Measurements from ENCODE around the gene COL13A1.

COL13A1 gene

GRCh38 chr10:69883310-69884023 lies 81.8 kb downstream of the COL13A1 start:
- peak; percentile 23 for DNase-seq (ENCODE audit: extremely low spot score)
- POLR2A ChIA-PET = no interaction called here
- CTCF ChIA-PET = interaction anchor here (1.0 to 1.6 kb wide), 2 partner anchors 12 to 31 kb away, joined by 3 to 10 read pairs; no protein-coding TSS in a partner anchor
- no peak for TF ChIP-seq FOXK2 (IDR thresholded peaks at IDR 0.05)
- TF ChIP-seq FOXM1 (IDR thresholded peaks at IDR 0.05; ENCODE audit: borderline replicate concordance) = no peak
- TF ChIP-seq HDGF (IDR thresholded peaks at IDR 0.05; ENCODE audit: borderline replicate concordance) = no peak
- TF ChIP-seq BHLHE40 (IDR thresholded peaks at IDR 0.05; ENCODE audit: borderline replicate concordance) = no peak
- no peak for TF ChIP-seq L3MBTL2 (conservative IDR thresholded peaks at IDR 0.05)
- TF ChIP-seq NFRKB (IDR thresholded peaks at IDR 0.05) = no peak

GRCh38 chr10:69884024-69884367 lies 82.3 kb downstream of the COL13A1 start:
- no peak for TF ChIP-seq SUZ12 (IDR thresholded peaks at IDR 0.05)
- no peak for TF ChIP-seq L3MBTL2 (conservative IDR thresholded peaks at IDR 0.05)
- no peak for TF ChIP-seq ELF4 (IDR thresholded peaks at IDR 0.05)
- TF ChIP-seq FOXK2 (IDR thresholded peaks at IDR 0.05) = no peak
- TF ChIP-seq FOXM1 (IDR thresholded peaks at IDR 0.05; ENCODE audit: borderline replicate concordance) = no peak
- TF ChIP-seq CTBP1 (IDR thresholded peaks at IDR 0.05; ENCODE audit: borderline replicate concordance) = no peak
- TF ChIP-seq ARNT (IDR thresholded peaks at IDR 0.05) = no peak
- no peak for TF ChIP-seq LEF1 (IDR thresholded peaks at IDR 0.05; ENCODE audit: borderline replicate concordance)
- TF ChIP-seq FOXA1 (IDR thresholded peaks at IDR 0.05) = no peak
- ChIA-PET POLR2A (no interaction called here), CTCF (interaction anchor here (1.0 to 1.6 kb wide), 2 partner anchors 31 to 75 kb away, joined by 3 to 10 read pairs; no protein-coding TSS in a partner anchor)
- DNase-seq (ENCODE audit: extremely low spot score) = no peak

- DNase-seq (ENCODE audit: extremely low spot score) = no peak
- ChIA-PET CTCF (interaction anchor here (0.6 to 1.0 kb wide), 2 partner anchors 12 to 74 kb away, joined by 3 read pairs; no protein-coding TSS in a partner anchor), POLR2A (no interaction called here)
- TF ChIP-seq L3MBTL2 (conservative IDR thresholded peaks at IDR 0.05) (no peak), ARNT (IDR thresholded peaks at IDR 0.05) (no peak), ZNF384 (IDR thresholded peaks at IDR 0.05) (no peak), FOXA1 (IDR thresholded peaks at IDR 0.05) (no peak), TARDBP (IDR thresholded peaks at IDR 0.05) (no peak), NFRKB (IDR thresholded peaks at IDR 0.05) (no peak), SP1 (IDR thresholded peaks at IDR 0.05) (no peak), FOXK2 (IDR thresholded peaks at IDR 0.05) (no peak), CTBP1 (IDR thresholded peaks at IDR 0.05; ENCODE audit: borderline replicate concordance) (no peak), LEF1 (IDR thresholded peaks at IDR 0.05; ENCODE audit: borderline replicate concordance) (no peak), SUZ12 (IDR thresholded peaks at IDR 0.05) (no peak), PKNOX1 (IDR thresholded peaks at IDR 0.05) (no peak), FOXM1 (IDR thresholded peaks at IDR 0.05; ENCODE audit: borderline replicate concordance) (no peak), ELF4 (IDR thresholded peaks at IDR 0.05) (no peak), HDGF (IDR thresholded peaks at IDR 0.05; ENCODE audit: borderline replicate concordance) (no peak)
These were observed 83.0 kb downstream of the COL13A1 start for GRCh38 chr10:69884686-69885085.

GRCh38 chr10:69885379-69886013 lies 83.8 kb downstream of the COL13A1 start:
- DNase-seq (ENCODE audit: extremely low spot score) = peak; percentile 59
- CTCF ChIA-PET = no interaction called here
- TF ChIP-seq L3MBTL2 (conservative IDR thresholded peaks at IDR 0.05) (no peak), PKNOX1 (IDR thresholded peaks at IDR 0.05) (no peak), ELF4 (IDR thresholded peaks at IDR 0.05) (no peak), ARNT (IDR thresholded peaks at IDR 0.05) (no peak)
- POLR2A ChIA-PET = interaction anchor here (1.2 kb wide), 1 partner anchor 12 kb away, joined by 3 read pairs; no protein-coding TSS in a partner anchor

- ChIA-PET CTCF (interaction anchor here (0.7 kb wide), 1 partner anchor 11 kb away, joined by 3 read pairs; no protein-coding TSS in a partner anchor), POLR2A (no interaction called here)
- TF ChIP-seq SP1 (IDR thresholded peaks at IDR 0.05) (no peak), HDGF (IDR thresholded peaks at IDR 0.05; ENCODE audit: borderline replicate concordance) (no peak), FOXM1 (IDR thresholded peaks at IDR 0.05; ENCODE audit: borderline replicate concordance) (no peak), FOXK2 (IDR thresholded peaks at IDR 0.05) (no peak), ELF4 (IDR thresholded peaks at IDR 0.05) (no peak), TARDBP (IDR thresholded peaks at IDR 0.05) (no peak), PKNOX1 (IDR thresholded peaks at IDR 0.05) (no peak), FOXA1 (IDR thresholded peaks at IDR 0.05) (no peak), ARNT (IDR thresholded peaks at IDR 0.05) (no peak), CTBP1 (IDR thresholded peaks at IDR 0.05; ENCODE audit: borderline replicate concordance) (no peak), L3MBTL2 (conservative IDR thresholded peaks at IDR 0.05) (no peak), ZNF384 (IDR thresholded peaks at IDR 0.05) (no peak), LEF1 (IDR thresholded peaks at IDR 0.05; ENCODE audit: borderline replicate concordance) (no peak), SUZ12 (IDR thresholded peaks at IDR 0.05) (no peak), BHLHE40 (IDR thresholded peaks at IDR 0.05; ENCODE audit: borderline replicate concordance) (no peak), NFRKB (IDR thresholded peaks at IDR 0.05) (no peak)
- no peak for DNase-seq (ENCODE audit: extremely low spot score)
These were observed 87.3 kb downstream of the COL13A1 start for GRCh38 chr10:69888882-69889584.

Data from HEK293T (cell line).